A549 (cell line): Measurements from ENCODE around the gene ZNF582. TPM values are rescaled to one million over a fixed set of nuclear protein-coding genes. Genes with fewer than 3 reads are reported as not detected.

Experiments
- ATAC-seq, 2 experiments: fragments of 200-7000 bp in 1 of 2; fragments of >200 bp in 1 of 2; cut with Nextera tagmentation in 1 of 2; cut with Tn5 transposase in 1 of 2; 3 replicates each; pipeline versions ENCODE4 v1.8.0 to v1.9.1; 2018 to 2020; ENCODE audit warnings: mild to moderate bottlenecking in 1 of 2, moderate library complexity in 1 of 2
- CTCF ChIA-PET: fragments of 300-600 bp; sonication (Branson Sonifier 250); formaldehyde crosslinking; extraction: SDS; loops from one replicate; lab custom pipeline; 2021; ENCODE audit warnings: antibody characterized with exemption, inconsistent platforms; lab: Yijun Ruan, JAX
- POLR2A ChIA-PET: fragments of 350-600 bp; formaldehyde crosslinking; extraction: SDS; loops from one replicate; lab custom pipeline; 2021; ENCODE audit warnings: antibody characterized with exemption, inconsistent platforms; lab: Yijun Ruan, JAX
- DNase-seq, 2 experiments: peaks; one replicate each; pipeline versions ENCODE4 v3.0.0 to v3.0.0-alpha.2; 2011 to 2016; ENCODE audit warnings: low read depth in 1 of 2, low spot score in 1 of 2
- FAIRE-seq: peaks from 2 replicates; lab custom pipeline; 2011; peaks lifted over from hg19 to GRCh38; lab: Jason Lieb, UNC
- H3K27ac ChIP-seq, 2 experiments: fragments of >200 bp; sonication (Bioruptor Twin); formaldehyde crosslinking; 3 replicates each; pipeline ENCODE4 v1.5.1; 2016 to 2017
- H3K4me1 ChIP-seq: fragments of >200 bp; sonication (Bioruptor Twin); formaldehyde crosslinking; 3 replicates; pipeline ENCODE4 v1.6.1; 2016
- H3K4me2 ChIP-seq: fragments of >200 bp; sonication (Bioruptor Twin); formaldehyde crosslinking; 3 replicates; pipeline ENCODE4 v1.6.1; 2016
- H3K4me3 ChIP-seq: fragments of >200 bp; sonication (Bioruptor Twin); formaldehyde crosslinking; 3 replicates; pipeline ENCODE4 v1.5.1; 2016
- H3K9me3 ChIP-seq: fragments of >200 bp; sonication (Bioruptor Twin); formaldehyde crosslinking; 3 replicates; pipeline ENCODE4 v1.6.1; 2016
- CBX2 ChIP-seq: fragments of 200-600 bp; sonication (generic); IDR thresholded peaks from 2 replicates; pipeline ENCODE4 v1.6.1; 2016; ENCODE audit warnings: low read depth, mild to moderate bottlenecking, borderline replicate concordance
- CBX8 ChIP-seq: fragments of 200-600 bp; sonication (generic); IDR thresholded peaks from 2 replicates; pipeline ENCODE4 v1.6.1; 2016
- CEBPB ChIP-seq, 2 experiments: fragments of >200 bp in 1 of 2; sonication (Bioruptor Twin) in 1 of 2; formaldehyde crosslinking in 1 of 2; IDR thresholded peaks; 2 replicates each; pipeline ENCODE4 v1.6.1; 2012 to 2016
- CHD2 ChIP-seq: fragments of 150-350 bp; IDR thresholded peaks from 2 replicates; pipeline ENCODE4 v1.6.1; 2014; ENCODE audit warnings: low read length; ENCODE audit not compliant: partially characterized antibody
- CHD4 ChIP-seq: fragments of 200-600 bp; sonication (generic); IDR thresholded peaks from 2 replicates; pipeline ENCODE4 v1.6.1; 2016; ENCODE audit warnings: antibody characterized with exemption, mild to moderate bottlenecking, borderline replicate concordance
- EHF ChIP-seq: fragments of 250-450 bp; sonication (Bioruptor Pico); IDR thresholded peaks from 2 replicates; pipeline ENCODE4 v1.5.0; 2020; ENCODE audit warnings: mild to moderate bottlenecking
- EHMT2 ChIP-seq: fragments of 200-600 bp; sonication (generic); IDR thresholded peaks from 2 replicates; pipeline ENCODE4 v1.6.1; 2016; ENCODE audit warnings: antibody characterized with exemption, low read depth, mild to moderate bottlenecking, moderate library complexity
- FOSB ChIP-seq: fragments of 250-450 bp; sonication (Bioruptor Pico); IDR thresholded peaks from 2 replicates; pipeline ENCODE4 v1.5.0; 2020; ENCODE audit warnings: mild to moderate bottlenecking, moderate library complexity
- FOXS1 ChIP-seq: fragments of 250-450 bp; sonication (Bioruptor Pico); IDR thresholded peaks from 2 replicates; pipeline ENCODE4 v1.5.0; 2020; ENCODE audit warnings: mild to moderate bottlenecking, moderate library complexity
- GATA3 ChIP-seq: IDR thresholded peaks from 2 replicates; pipeline ENCODE4 v1.6.1; 2012; ENCODE audit warnings: borderline replicate concordance
- HDAC2 ChIP-seq: fragments of 200-600 bp; sonication (generic); IDR thresholded peaks from 2 replicates; pipeline ENCODE4 v1.6.1; 2016
- HOXB5 ChIP-seq: fragments of 250-450 bp; sonication (Bioruptor Pico); IDR thresholded peaks from 2 replicates; pipeline ENCODE4 v1.5.0; 2020; ENCODE audit warnings: mild to moderate bottlenecking, moderate library complexity
- JUNB ChIP-seq: fragments of >200 bp; sonication (Bioruptor Twin); formaldehyde crosslinking; IDR thresholded peaks from 2 replicates; pipeline ENCODE4 v1.6.1; 2016
- KDM1A ChIP-seq: fragments of 200-600 bp; sonication (generic); IDR thresholded peaks from 2 replicates; pipeline ENCODE4 v1.6.1; 2016; ENCODE audit warnings: low read depth, mild to moderate bottlenecking
- MAFK ChIP-seq: fragments of 450-650 bp; IDR thresholded peaks from 2 replicates; pipeline ENCODE4 v1.6.1; 2014; ENCODE audit not compliant: partially characterized antibody
- MAZ ChIP-seq: fragments of 150-350 bp; IDR thresholded peaks from 2 replicates; pipeline ENCODE4 v1.6.1; 2014; ENCODE audit warnings: antibody characterized with exemption, low read depth, low read length, borderline replicate concordance
- MYC ChIP-seq: IDR thresholded peaks from 2 replicates; pipeline ENCODE4 v1.6.1; 2012; ENCODE audit warnings: mild to moderate bottlenecking, inconsistent platforms, low read length, improper control_type of control experiment, borderline replicate concordance
- NFE2L2 ChIP-seq: fragments of 150-350 bp; conservative IDR thresholded peaks from 2 replicates; pipeline ENCODE4 v1.6.1; 2014; ENCODE audit warnings: low read length
- NPAS2 ChIP-seq: fragments of 250-450 bp; sonication (Bioruptor Pico); IDR thresholded peaks from 2 replicates; pipeline ENCODE4 v1.8.0; 2022; ENCODE audit warnings: mild to moderate bottlenecking, moderate library complexity, borderline replicate concordance
- PHF8 ChIP-seq: fragments of 200-600 bp; sonication (generic); IDR thresholded peaks from 2 replicates; pipeline ENCODE4 v1.6.1; 2016; ENCODE audit warnings: low read depth, mild to moderate bottlenecking, antibody characterized with exemption, moderate library complexity, borderline replicate concordance
- POLR2A ChIP-seq: IDR thresholded peaks from 2 replicates; pipeline ENCODE4 v1.6.1; 2012; ENCODE audit warnings: mild to moderate bottlenecking, low read length
- POLR2AphosphoS2 ChIP-seq: conservative IDR thresholded peaks from 2 replicates; pipeline ENCODE4 v1.6.1; 2012; ENCODE audit warnings: low read length, improper control_type of control experiment, inconsistent platforms
- RNF2 ChIP-seq: fragments of 200-600 bp; sonication (generic); IDR thresholded peaks from 2 replicates; pipeline ENCODE4 v1.6.1; 2016; ENCODE audit warnings: low read depth, mild to moderate bottlenecking, antibody characterized with exemption, moderate library complexity, borderline replicate concordance
- SMC3 ChIP-seq: fragments of >200 bp; sonication (Bioruptor Twin); formaldehyde crosslinking; IDR thresholded peaks from 3 replicates; pipeline ENCODE4 v1.6.1; 2018; ENCODE audit warnings: inconsistent platforms
- TFCP2L1 ChIP-seq: fragments of 250-450 bp; sonication (Bioruptor Pico); IDR thresholded peaks from 2 replicates; pipeline ENCODE4 v1.5.0; 2021; ENCODE audit warnings: mild to moderate bottlenecking
- TP53 ChIP-seq: fragments of 250-450 bp; sonication (Bioruptor Pico); IDR thresholded peaks from 2 replicates; pipeline ENCODE4 v1.5.0; 2021; ENCODE audit warnings: mild to moderate bottlenecking, moderate library complexity
- ZC3H11A ChIP-seq: fragments of 450-650 bp; IDR thresholded peaks from 2 replicates; pipeline ENCODE4 v1.6.1; 2014; ENCODE audit warnings: antibody characterized with exemption, mild to moderate bottlenecking
- ZFP36 ChIP-seq: fragments of 450-650 bp; IDR thresholded peaks from 2 replicates; pipeline ENCODE4 v1.6.1; 2014; ENCODE audit warnings: borderline replicate concordance; ENCODE audit not compliant: partially characterized antibody
- ZNF302 ChIP-seq: fragments of 250-450 bp; sonication (Bioruptor Pico); IDR thresholded peaks from 2 replicates; pipeline ENCODE4 v1.9.0; 2021; ENCODE audit warnings: inconsistent platforms, mild to moderate bottlenecking, moderate library complexity
- WGBS: methylation state at CpG from one replicate; pipeline ENCODE4 v1.1.6; 2017; ENCODE audit errors: missing lambda C conversion rate; 5-methylcytosine and 5-hydroxymethylcytosine counted together
- polyA plus RNA-seq, 4 experiments: library from polyadenylated mRNA; depleted of rRNA in 3 of 4; stranded (reverse); fragments of >200 nt; fragmentation: RNase III in 1 of 4; extraction: RNeasy Plus Mini Kit Qiagen cat#74134 plus additional on column Dnase treatment in 1 of 4; gene quantifications; 2 replicates in 3 of 4; 3 replicates in 1 of 4; pipeline ENCODE4 v1.2.3, GENCODE V29; 2011 to 2017
- TF ChIP-seq, protein P1 (sequence below): IDR thresholded peaks from 2 replicates; pipeline ENCODE4 v1.6.1; 2012; ENCODE audit warnings: low read depth, borderline replicate concordance

The ZNF582 gene
- polyA plus RNA-seq, 2 of the 4 experiments (the other 2 are of a cell fraction): 1.0 to 3.2 TPM

DNA sequence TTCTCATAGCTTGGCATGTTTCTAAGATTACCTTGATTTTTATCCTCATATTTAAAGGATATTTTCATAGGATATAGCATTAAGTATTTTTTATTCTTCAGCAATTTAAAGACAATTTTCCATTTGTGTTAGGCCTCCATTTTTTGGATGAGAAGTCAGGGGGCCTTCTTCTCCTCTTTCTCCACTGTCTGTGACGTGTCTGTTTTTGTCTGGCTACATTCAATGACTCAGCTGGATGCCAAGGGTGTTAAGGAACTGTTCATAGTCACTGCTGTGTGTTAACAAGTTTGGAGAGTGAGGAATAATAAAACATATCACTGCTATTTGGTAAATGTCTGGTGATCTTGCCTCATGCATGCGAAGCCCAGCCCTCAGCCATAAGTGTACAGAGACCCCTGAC lies 36.4 kb downstream of the ZNF582 start:
- H3K9me3 ChIP-seq: peaks cover 60% of the 10 kb centered on the region
- no peaks in the 10 kb centered on the region for H3K4me1 ChIP-seq
- POLR2A ChIA-PET: no interaction called here
- no peak overlapping the region for H3K27ac ChIP-seq
- no peak overlapping the region for H3K4me3 ChIP-seq
- TF ChIP-seq SMC3: no peak
- no peak for TF ChIP-seq NFE2L2
- no peak for TF ChIP-seq FOXS1 (CRISPR knock-in tag)
- no peak for TF ChIP-seq RNF2
- TF ChIP-seq HOXB5 (CRISPR knock-in tag): no peak
- no peak for TF ChIP-seq EHF (CRISPR knock-in tag)
- no peak for TF ChIP-seq MAFK
- TF ChIP-seq TFCP2L1: no peak
- TF ChIP-seq EHMT2: no peak
- TF ChIP-seq POLR2AphosphoS2: no peak
- TF ChIP-seq ZNF302 (CRISPR knock-in tag): no peak
- no peak for TF ChIP-seq MYC
- TF ChIP-seq, protein P1, sequence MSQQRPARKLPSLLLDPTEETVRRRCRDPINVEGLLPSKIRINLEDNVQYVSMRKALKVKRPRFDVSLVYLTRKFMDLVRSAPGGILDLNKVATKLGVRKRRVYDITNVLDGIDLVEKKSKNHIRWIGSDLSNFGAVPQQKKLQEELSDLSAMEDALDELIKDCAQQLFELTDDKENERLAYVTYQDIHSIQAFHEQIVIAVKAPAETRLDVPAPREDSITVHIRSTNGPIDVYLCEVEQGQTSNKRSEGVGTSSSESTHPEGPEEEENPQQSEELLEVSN: no peak
- no peak for TF ChIP-seq PHF8
- TF ChIP-seq CEBPB (IDR thresholded peaks at IDR 0.05): no peak
- TF ChIP-seq HDAC2: no peak
- no peak for TF ChIP-seq MAZ
- TF ChIP-seq CBX8: no peak
- no peak for TF ChIP-seq ZC3H11A
- ATAC-seq (no peak), FAIRE-seq (no peak), DNase-seq (no peak)
- CTCF ChIA-PET: interaction anchor here (0.6 kb wide), 1 partner anchor 1760 kb away, joined by 4 read pairs; no protein-coding TSS in a partner anchor
- H3K4me2 ChIP-seq: no peak overlapping the region
- 7% methylated on average over 2 of the region's 2 CpGs for WGBS

DNA sequence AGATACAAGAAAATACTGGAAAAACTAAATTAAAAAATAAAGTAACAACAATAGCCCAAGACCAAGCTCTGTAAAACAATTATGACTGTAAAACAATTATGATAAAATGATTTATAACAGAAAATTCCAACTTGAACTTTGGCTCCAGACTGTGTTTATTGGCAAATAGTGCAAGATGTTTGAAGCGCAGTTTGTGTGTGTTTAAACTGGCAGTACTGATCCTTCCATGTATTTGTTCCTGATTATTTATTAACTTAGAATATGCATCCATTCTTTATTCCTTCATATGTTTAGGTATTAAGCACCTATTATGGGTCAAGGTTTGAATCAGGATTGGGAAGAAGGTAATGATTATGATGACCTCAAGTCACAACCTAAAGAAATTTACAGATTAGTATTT lies 37.8 kb downstream of the ZNF582 start:
- Histone ChIP-seq H3K27ac (no peak overlapping the region), H3K4me2 (no peak overlapping the region)
- CTCF ChIA-PET: interaction anchor here (1.0 to 2.0 kb wide), 2 partner anchors 21 to 279 kb away, joined by 3 to 6 read pairs; no protein-coding TSS in a partner anchor
- 17% methylated on average over 1 of the region's 1 CpG for WGBS
- TF ChIP-seq EHF (CRISPR knock-in tag) (no peak), GATA3 (no peak), CHD2 (no peak), JUNB (no peak), POLR2A (no peak), FOSB (CRISPR knock-in tag) (no peak), CHD4 (no peak), TP53 (no peak), NPAS2 (no peak), KDM1A (no peak), CEBPB (IDR thresholded peaks at IDR 0.05) (no peak), ZFP36 (no peak)
- TF ChIP-seq, protein P1: no peak
- TF ChIP-seq, all 56 proteins: peak for 0
- ATAC-seq (no peak), DNase-seq (no peak), FAIRE-seq (no peak)
- no peak overlapping the region for H3K4me3 ChIP-seq
- POLR2A ChIA-PET: no interaction called here
- no peaks in the 10 kb centered on the region for H3K4me1 ChIP-seq
- H3K9me3 ChIP-seq: peaks cover 62% of the 10 kb centered on the region

DNA sequence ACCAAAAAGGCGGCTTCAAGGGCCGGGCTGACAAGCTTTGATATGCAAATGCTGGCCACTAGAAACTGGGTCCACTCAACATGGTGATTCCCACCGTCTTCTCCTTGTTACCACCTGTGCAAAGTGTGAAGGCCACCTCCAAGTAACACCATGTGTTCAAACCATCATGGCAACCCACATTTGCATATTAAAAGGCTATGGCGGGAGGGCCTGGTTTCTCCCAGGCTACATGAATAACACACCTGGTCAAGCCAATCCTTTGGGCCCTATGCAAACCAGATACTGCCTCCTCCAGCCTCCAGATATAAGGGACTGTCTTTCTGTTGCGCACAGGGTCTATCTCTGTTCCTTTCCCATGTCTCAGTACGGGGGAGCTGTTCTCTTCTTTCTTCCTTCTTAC lies 42.1 kb downstream of the ZNF582 start:
- WGBS: 43% methylated on average over 6 of the region's 6 CpGs
- DNase-seq (no peak), FAIRE-seq (no peak), ATAC-seq (no peak)
- ChIA-PET POLR2A (no interaction called here), CTCF (interaction anchor here (0.6 to 2.0 kb wide), 3 partner anchors 98 to 275 kb away, joined by 3 to 7 read pairs (median 6); no protein-coding TSS in a partner anchor)
- Histone ChIP-seq H3K27ac (no peak overlapping the region), H3K4me3 (no peak overlapping the region), H3K9me3 (peaks cover 55% of the 10 kb centered on the region), H3K4me2 (no peak overlapping the region), H3K4me1 (no peaks in the 10 kb centered on the region)
- no peak for TF ChIP-seq CBX2
